K562 (cell line): Measurements from ENCODE around the gene SCUBE2. TPM values are rescaled to one million over a fixed set of nuclear protein-coding genes. Genes with fewer than 3 reads are reported as not detected.

Experiments used
- ATAC-seq: fragments of 200-7000 bp; cut with Tn5 transposase; 3 replicates; pipeline ENCODE4 v1.9.1; 2020; ENCODE audit warnings: moderate library complexity
- BruUV-seq: library from RNA; stranded (reverse); fragments of 400-500 nt; replicated peaks from 2 replicates; lab custom pipeline; 2021; lab: Mats Ljungman, UMichigan
- CTCF ChIA-PET: fragments of 300-600 bp; formaldehyde crosslinking; extraction: SDS; loops from one replicate; lab custom pipeline; 2021; ENCODE audit warnings: low intra/inter-chr PET ratio; lab: Yijun Ruan, JAX
- POLR2A ChIA-PET: fragments of 300-600, 350-650 bp; sonication (Branson Sonifier 250); formaldehyde crosslinking; extraction: SDS; loops from one replicate; lab custom pipeline; 2021; ENCODE audit warnings: antibody characterized with exemption, inconsistent platforms; lab: Yijun Ruan, JAX
- DNase-seq, 4 experiments: peaks; one replicate each; pipeline versions ENCODE4 v3.0.0 to v3.0.0-alpha.2; 2011 to 2018; ENCODE audit warnings: low spot score in 3 of 4, mixed read lengths in 3 of 4; ENCODE audit errors: extremely low read depth in 1 of 4
- FAIRE-seq: peaks from 2 replicates; lab custom pipeline; 2011; peaks lifted over from hg19 to GRCh38; lab: Jason Lieb, UNC
- H2AFZ ChIP-seq: 2 replicates; pipeline ENCODE4 v1.6.0; 2011; ENCODE audit warnings: low read depth, low read length, control low read depth, inconsistent platforms
- H3K27ac ChIP-seq: fragments of 200-600 bp; 3 replicates; pipeline ENCODE4 v1.8.0; 2011; ENCODE audit warnings: low read depth, mild to moderate bottlenecking, control low read depth, inconsistent platforms, low read length, moderate library complexity, mixed read lengths; ENCODE audit errors: extremely low read depth
- H3K27me3 ChIP-seq, 2 experiments: fragments of 300-600 bp in 1 of 2; 2 replicates in 1 of 2; 3 replicates in 1 of 2; pipeline versions ENCODE4 v1.6.0 to v1.8.0; 2011; ENCODE audit warnings: inconsistent platforms in 2 of 2, low read length in 2 of 2, mild to moderate bottlenecking in 1 of 2, mixed read lengths in 1 of 2, moderate library complexity in 1 of 2; ENCODE audit not compliant: control insufficient read depth in 2 of 2, insufficient read depth in 2 of 2
- H3K36me3 ChIP-seq: fragments of 300-600 bp; 3 replicates; pipeline ENCODE4 v1.8.0; 2011; ENCODE audit warnings: mild to moderate bottlenecking, low read length, inconsistent platforms; ENCODE audit not compliant: control insufficient read depth, insufficient read depth
- H3K4me1 ChIP-seq, 2 experiments: fragments of 200-600 bp in 1 of 2; replicated peaks in 1 of 2; 2 replicates in 1 of 2; 3 replicates in 1 of 2; pipeline versions ENCODE4 v1.5.1 to v1.8.0; 2011; ENCODE audit warnings: inconsistent platforms in 2 of 2, low read length in 2 of 2, mild to moderate bottlenecking in 1 of 2, mixed read lengths in 1 of 2, moderate library complexity in 1 of 2; ENCODE audit not compliant: control insufficient read depth in 2 of 2, insufficient read depth in 2 of 2
- H3K4me2 ChIP-seq: 2 replicates; pipeline ENCODE4 v1.6.1; 2011; ENCODE audit warnings: low read length, control low read depth, inconsistent platforms, mixed read lengths; ENCODE audit not compliant: insufficient read depth
- H3K4me3 ChIP-seq: fragments of 200-600 bp; sonication (generic), shearing (Covaris generic); 2 replicates; pipeline ENCODE4 v1.5.1; 2016; ENCODE audit warnings: control low read depth, inconsistent platforms
- H3K79me2 ChIP-seq: fragments of 200-600 bp; 3 replicates; pipeline ENCODE4 v1.8.0; 2011; ENCODE audit warnings: low read length, inconsistent platforms; ENCODE audit not compliant: control insufficient read depth, insufficient read depth
- H3K9ac ChIP-seq, 2 experiments: 2 replicates each; pipeline versions ENCODE4 v1.6.0 to v1.6.1; 2011; ENCODE audit warnings: low read depth in 2 of 2, low read length in 2 of 2, control low read depth in 1 of 2, inconsistent platforms in 1 of 2, mild to moderate bottlenecking in 1 of 2, mixed read lengths in 1 of 2; ENCODE audit not compliant: insufficient read depth in 1 of 2
- H3K9me1 ChIP-seq: one replicate; pipeline ENCODE4 v1.6.0; 2011; ENCODE audit warnings: inconsistent platforms, mild to moderate bottlenecking, low read length, moderate library complexity; ENCODE audit not compliant: control insufficient read depth, insufficient read depth
- H3K9me3 ChIP-seq: replicated peaks from 2 replicates; pipeline ENCODE4 v1.5.1; 2011; ENCODE audit warnings: low read depth, low read length, inconsistent platforms; ENCODE audit not compliant: control insufficient read depth, insufficient read depth
- H4K20me1 ChIP-seq: replicated peaks from 2 replicates; pipeline ENCODE4 v1.6.1; 2011; ENCODE audit warnings: low read length, inconsistent platforms, mixed read lengths; ENCODE audit not compliant: control insufficient read depth, insufficient read depth
- CTCF ChIP-seq, 3 experiments: IDR thresholded peaks in 2 of 3; conservative IDR thresholded peaks in 1 of 3; 2 replicates each; pipeline ENCODE4 v1.5.1; 2011 to 2012; ENCODE audit warnings: low read length in 3 of 3, mild to moderate bottlenecking in 3 of 3, control low read depth in 2 of 3, improper control_type of control experiment in 1 of 3, inconsistent platforms in 1 of 3, low read depth in 1 of 3, mixed read lengths in 1 of 3, moderate library complexity in 1 of 3; ENCODE audit not compliant: insufficient read depth in 2 of 3
- EP300 ChIP-seq: IDR thresholded peaks from 2 replicates; pipeline ENCODE4 v1.6.1; 2012; ENCODE audit warnings: low read length, improper control_type of control experiment
- HNRNPL ChIP-seq: fragments of 200-400 bp; formaldehyde crosslinking; IDR thresholded peaks from 2 replicates; pipeline ENCODE4 v1.6.1; 2017; ENCODE audit warnings: low read depth, mild to moderate bottlenecking, low read length
- MBD1 ChIP-seq: fragments of 250-450 bp; sonication (Bioruptor Pico); IDR thresholded peaks from 2 replicates; pipeline ENCODE4 v1.8.0; 2022; ENCODE audit warnings: inconsistent platforms
- NFYB ChIP-seq: IDR thresholded peaks from 2 replicates; pipeline ENCODE4 v1.6.1; 2011; ENCODE audit warnings: mild to moderate bottlenecking, moderate library complexity; ENCODE audit not compliant: insufficient read length; ENCODE audit errors: extremely low read depth
- SMC3 ChIP-seq: conservative IDR thresholded peaks from 2 replicates; pipeline ENCODE4 v1.6.1; 2011; ENCODE audit warnings: low read depth, low read length, improper control_type of control experiment; ENCODE audit not compliant: insufficient read depth
- STAG1 ChIP-seq: sonication (generic); formaldehyde crosslinking; IDR thresholded peaks from 2 replicates; pipeline ENCODE4 v1.5.0; 2020; ENCODE audit warnings: missing genetic modification reagents, borderline replicate concordance
- ZNF253 ChIP-seq: fragments of 250-450 bp; sonication (Bioruptor Pico); conservative IDR thresholded peaks from 2 replicates; pipeline ENCODE4 v1.6.1; 2021; ENCODE audit warnings: mild to moderate bottlenecking
- ZNF282 ChIP-seq: sonication (generic); formaldehyde crosslinking; IDR thresholded peaks from 2 replicates; pipeline ENCODE4 v1.8.1; 2023; ENCODE audit warnings: missing genetic modification reagents
- WGBS: fragments of 100-300 bp; shearing (Covaris generic); methylation state at CpG from one replicate; pipeline ENCODE4 v1.1.6; 2016; ENCODE audit warnings: low coverage, mixed read lengths; ENCODE audit not compliant: insufficient coverage; ENCODE audit errors: missing lambda C conversion rate; 5-methylcytosine and 5-hydroxymethylcytosine counted together
- in situ Hi-C: fragments of 300-500 bp; cut with MboI; formaldehyde crosslinking; loops from 4 replicates; pipeline ENCODE4 v1.15.0; 2018; ENCODE audit warnings: inconsistent platforms, mixed read lengths
- intact Hi-C: fragments of 100-400 bp; cut with micrococcal nuclease; formaldehyde crosslinking; loops from 2 replicates; pipeline ENCODE4 v1.14.2; 2022
- polyA plus RNA-seq, 8 experiments: library from polyadenylated mRNA; depleted of rRNA in 4 of 8; stranded (reverse) in 5 of 8; unstranded in 3 of 8; fragments of >200 nt; fragmentation: Nextera tagmentation in 2 of 8; fragmentation: Illumina TruSeq in 1 of 8; extraction: Ambion mirVana in 2 of 8; extraction: Trizol in 1 of 8; gene quantifications; 2 replicates each; pipeline versions ENCODE4 v1.2.1 to v1.2.3, GENCODE V29; 2011 to 2014; ENCODE audit warnings: inconsistent platforms in 1 of 8, missing spikeins in 1 of 8
- total RNA-seq, 7 experiments: library from RNA; depleted of rRNA in 6 of 7; stranded (reverse); fragments of >200 nt in 6 of 7; fragmentation: Illumina TruSeq in 2 of 7; extraction: Trizol in 2 of 7; gene quantifications; 2 replicates each; pipeline versions ENCODE4 v1.2.1 to v1.2.3, GENCODE V29; 2011 to 2021; ENCODE audit warnings: low replicate concordance in 1 of 7

Gene SCUBE2
- total and polyA plus RNA-seq, 9 of the 15 experiments (the other 6 are each of a cell fraction or from before 2014, with no cell fraction given), result 0.06 to 0.40 (median 0.07) TPM; not detected in 6

GRCh38 chr11:9138133-9138453, 46.7 kb upstream of the SCUBE2 start (continued):
- TF ChIP-seq NFYB (no peak), ZNF253 (no peak), SMC3 (no peak)

- Histone ChIP-seq H3K27me3 (no peaks in the 10 kb centered on the region), H3K27ac (no peak overlapping the region), H3K9me1 (no peaks in the 10 kb centered on the region), H2AFZ (no peak overlapping the region), H3K36me3 (peaks cover 47% of the 10 kb centered on the region), H3K9ac (no peak overlapping the region), H3K4me3 (no peak overlapping the region), H3K4me2 (no peak overlapping the region), H3K79me2 (no peaks in the 10 kb centered on the region), H4K20me1 (no peaks in the 10 kb centered on the region), H3K4me1 (no peaks in the 10 kb centered on the region), H3K9me3 (no peaks in the 10 kb centered on the region)
- FAIRE-seq, result peak; percentile 96
- BruUV-seq, result no TSS peak
- ChIA-PET CTCF (interaction anchor here (0.6 to 2.5 kb wide), 4 partner anchors 11 to 702 kb away, joined by 3 to 10 read pairs (median 4); no protein-coding TSS in a partner anchor), POLR2A (interaction anchor here (0.6 to 1.3 kb wide), 10 partner anchors 8 to 450 kb away, joined by 3 to 5 read pairs (median 3); partner anchors contain the start of gene ZNF143)
- peak; percentile 99 for ATAC-seq
- intact Hi-C loops (loop anchor here (2.0 to 5.0 kb wide), 3 partner anchors 123 to 225 kb away; partner anchors contain the start of gene AKIP1), in situ Hi-C loops (loop anchor here (10.0 kb wide), 1 partner anchor 123 kb away; no protein-coding TSS in a partner anchor)
- WGBS, result 20% methylated on average over 10 of the region's 10 CpGs
- peak; percentile 74 to 79 (median 76) for DNase-seq
- no peak for TF ChIP-seq ZNF282 (CRISPR knock-in tag)
- TF ChIP-seq EP300, result peak; percentile 10; the same call in 1 of the 2 replicates
- TF ChIP-seq CTCF (IDR thresholded peaks at IDR 0.05 in 2 of 3, conservative IDR thresholded peaks at IDR 0.05 in 1 of 3; ENCODE audit: insufficient read depth in 2 of 3, low read depth in 1 of 3, low read length in 3 of 3), result peak; percentile 91 to 95 (median 94)
- no peak for TF ChIP-seq MBD1
- TF ChIP-seq HNRNPL, result no peak
- TF ChIP-seq STAG1 (CRISPR knock-in tag), result peak; percentile 90
These were observed 46.1 kb upstream of the SCUBE2 start for GRCh38 chr11:9137293-9138132.
